NB4 (cell line): Measurements from ENCODE around the gene C19orf38.

ENCODE experiments used
- DNase-seq: peaks from one replicate; pipeline ENCODE4 v3.0.0; 2010; ENCODE audit warnings: low read depth
- H3K4me3 ChIP-seq: one replicate; pipeline ENCODE4 v1.5.1; 2011; ENCODE audit warnings: mild to moderate bottlenecking, low read depth, low read length, moderate library complexity
- MYC ChIP-seq: IDR thresholded peaks from 2 replicates; pipeline ENCODE4 v1.6.1; 2011; ENCODE audit warnings: low read depth, low read length
- POLR2A ChIP-seq: IDR thresholded peaks from 2 replicates; pipeline ENCODE4 v1.6.1; 2011; ENCODE audit warnings: mild to moderate bottlenecking; ENCODE audit not compliant: insufficient read length; ENCODE audit errors: extremely low read depth
- TF ChIP-seq, protein P1 (sequence below): IDR thresholded peaks from 2 replicates; pipeline ENCODE4 v1.6.1; 2011; ENCODE audit warnings: low read depth, low read length
- TF ChIP-seq, protein P2 (sequence below): IDR thresholded peaks from one replicate; pipeline ENCODE4 v1.5.1; 2012; ENCODE audit warnings: low read depth, low read length

The C19orf38 gene

DNA sequence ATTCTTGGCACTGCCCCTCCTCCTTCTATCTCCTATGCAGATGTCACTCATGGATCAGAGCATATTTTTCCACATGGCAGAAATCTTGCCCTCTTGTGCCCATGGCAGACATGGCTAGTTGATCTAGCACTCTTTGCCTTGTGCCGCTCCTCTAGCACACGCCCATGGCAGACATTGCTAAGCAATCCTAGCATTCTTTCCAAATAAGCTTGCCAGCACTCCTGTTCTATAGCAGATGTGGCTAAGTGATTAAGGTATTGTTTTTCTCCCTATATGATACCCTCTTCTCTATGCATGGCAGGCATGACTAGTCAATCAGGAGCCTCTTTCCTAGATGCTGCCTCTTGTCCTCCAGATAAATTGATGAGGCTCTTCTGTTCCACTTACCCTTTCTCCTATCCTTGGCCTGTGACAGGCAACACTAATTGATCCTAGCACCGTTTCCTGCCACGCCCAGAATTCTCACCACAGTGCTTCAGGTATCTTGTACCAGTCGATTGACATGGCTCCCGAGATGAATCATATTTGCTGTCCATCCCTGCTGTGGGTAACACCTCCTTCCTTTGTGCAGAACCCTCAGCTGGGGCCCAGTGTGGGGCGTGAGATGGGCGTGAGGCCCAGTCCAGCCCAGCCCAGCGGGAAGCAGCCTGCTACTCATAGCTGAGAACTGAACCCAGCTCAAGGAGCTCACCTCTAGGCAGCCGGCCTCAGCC lies 39.1 kb upstream of the C19orf38 start:
- DNase-seq: peak; percentile 53
- H3K4me3 ChIP-seq: no peak overlapping the region
- TF ChIP-seq MYC: peak; percentile 6; the same call in 1 of the 2 replicates
- TF ChIP-seq, protein P1, sequence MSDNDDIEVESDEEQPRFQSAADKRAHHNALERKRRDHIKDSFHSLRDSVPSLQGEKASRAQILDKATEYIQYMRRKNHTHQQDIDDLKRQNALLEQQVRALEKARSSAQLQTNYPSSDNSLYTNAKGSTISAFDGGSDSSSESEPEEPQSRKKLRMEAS: no peak

DNA sequence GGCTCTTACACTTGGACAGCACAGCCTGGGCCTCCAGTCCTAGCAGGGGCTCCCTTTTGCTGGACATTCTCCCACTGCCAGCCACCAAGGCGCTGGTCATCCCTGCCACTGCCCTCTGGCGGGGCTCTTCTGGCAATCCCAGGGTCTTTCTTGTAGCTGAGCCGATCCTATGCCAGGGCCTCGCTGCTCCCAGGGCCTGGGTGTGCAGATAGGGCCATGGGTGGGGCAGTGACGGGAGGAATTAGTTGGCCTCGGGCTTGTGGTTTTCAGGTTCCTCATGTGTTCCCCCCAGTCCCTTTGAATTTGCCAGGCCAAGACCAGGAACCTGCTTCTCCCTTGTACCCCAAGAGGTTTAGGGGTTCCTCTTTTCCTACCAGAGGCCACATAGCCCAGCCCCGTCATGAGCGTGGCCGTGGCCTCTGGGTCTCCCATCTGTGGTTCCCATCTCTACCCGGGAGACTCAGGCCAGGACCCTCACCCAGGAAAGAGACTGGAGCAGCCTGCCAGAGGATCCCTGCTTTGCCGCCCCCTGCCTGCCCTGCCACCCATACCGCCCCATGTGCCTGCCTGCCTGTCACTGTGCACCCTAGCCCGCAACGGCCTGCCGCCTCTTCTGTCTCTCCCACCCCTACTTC lies 38.4 kb upstream of the C19orf38 start:
- TF ChIP-seq, protein P2, sequence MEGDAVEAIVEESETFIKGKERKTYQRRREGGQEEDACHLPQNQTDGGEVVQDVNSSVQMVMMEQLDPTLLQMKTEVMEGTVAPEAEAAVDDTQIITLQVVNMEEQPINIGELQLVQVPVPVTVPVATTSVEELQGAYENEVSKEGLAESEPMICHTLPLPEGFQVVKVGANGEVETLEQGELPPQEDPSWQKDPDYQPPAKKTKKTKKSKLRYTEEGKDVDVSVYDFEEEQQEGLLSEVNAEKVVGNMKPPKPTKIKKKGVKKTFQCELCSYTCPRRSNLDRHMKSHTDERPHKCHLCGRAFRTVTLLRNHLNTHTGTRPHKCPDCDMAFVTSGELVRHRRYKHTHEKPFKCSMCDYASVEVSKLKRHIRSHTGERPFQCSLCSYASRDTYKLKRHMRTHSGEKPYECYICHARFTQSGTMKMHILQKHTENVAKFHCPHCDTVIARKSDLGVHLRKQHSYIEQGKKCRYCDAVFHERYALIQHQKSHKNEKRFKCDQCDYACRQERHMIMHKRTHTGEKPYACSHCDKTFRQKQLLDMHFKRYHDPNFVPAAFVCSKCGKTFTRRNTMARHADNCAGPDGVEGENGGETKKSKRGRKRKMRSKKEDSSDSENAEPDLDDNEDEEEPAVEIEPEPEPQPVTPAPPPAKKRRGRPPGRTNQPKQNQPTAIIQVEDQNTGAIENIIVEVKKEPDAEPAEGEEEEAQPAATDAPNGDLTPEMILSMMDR: no peak
- TF ChIP-seq MYC (no peak), POLR2A (no peak)
- TF ChIP-seq, protein P1: no peak
- no peak overlapping the region for H3K4me3 ChIP-seq
- DNase-seq: peak; percentile 75

DNA sequence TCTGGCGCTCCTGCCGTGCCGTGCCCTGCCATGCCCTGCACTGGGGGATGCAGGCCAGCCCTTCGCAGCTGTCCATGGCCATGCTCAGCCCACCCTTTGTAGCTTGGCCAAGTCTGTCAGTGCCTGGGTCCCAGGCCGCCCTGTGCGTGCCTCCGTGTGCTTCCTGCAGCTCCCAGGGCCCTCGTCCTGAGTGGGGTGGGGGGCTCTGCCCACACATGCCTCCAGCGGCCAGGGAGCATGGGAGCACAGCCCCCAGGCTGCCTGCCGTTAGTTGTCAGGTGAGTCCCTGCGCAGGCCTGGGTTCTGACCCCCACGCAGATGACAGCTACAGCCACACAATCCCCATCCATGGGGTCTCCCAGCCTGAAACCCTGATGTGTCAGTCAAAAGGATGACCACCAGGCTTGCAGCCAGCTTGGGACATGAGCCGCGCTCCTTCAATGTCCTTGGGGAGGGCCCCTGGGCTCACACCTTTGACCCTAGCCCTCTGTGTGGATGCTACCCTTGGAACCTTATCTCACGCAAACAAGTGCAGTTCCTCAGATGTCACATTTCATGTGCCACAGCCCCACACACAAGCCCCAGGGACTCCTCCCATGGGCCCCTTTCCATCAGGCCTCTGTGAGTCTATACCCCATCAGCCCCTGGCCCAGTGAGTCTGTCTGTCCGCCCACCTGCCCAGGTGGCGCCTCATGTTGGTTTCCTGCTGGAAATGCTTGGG lies 36.7 kb upstream of the C19orf38 start:
- H3K4me3 ChIP-seq: no peak overlapping the region
- no peak for TF ChIP-seq POLR2A
- TF ChIP-seq, protein P1: no peak
- TF ChIP-seq, protein P2: no peak
- no peak for TF ChIP-seq MYC
- DNase-seq: no peak

DNA sequence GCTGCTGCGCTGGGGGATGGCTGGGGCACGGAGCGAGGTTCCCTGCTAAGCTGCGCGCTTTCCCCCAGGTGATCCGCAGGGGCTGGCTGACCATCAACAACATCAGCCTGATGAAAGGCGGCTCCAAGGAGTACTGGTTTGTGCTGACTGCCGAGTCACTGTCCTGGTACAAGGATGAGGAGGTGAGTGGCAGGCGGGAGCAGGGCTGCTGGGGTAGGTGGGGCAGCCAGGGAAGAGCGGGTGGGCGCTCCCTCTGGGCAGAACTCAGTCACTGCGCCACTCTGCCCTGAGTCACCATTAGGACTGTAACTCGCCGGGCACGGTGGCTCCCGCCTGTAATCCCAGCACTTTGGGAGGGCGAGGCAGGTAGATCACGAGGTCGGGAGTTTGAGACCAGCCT lies 36.0 kb upstream of the C19orf38 start:
- no peak overlapping the region for H3K4me3 ChIP-seq
- peak; percentile 46 for DNase-seq
- TF ChIP-seq, protein P2: no peak

DNA sequence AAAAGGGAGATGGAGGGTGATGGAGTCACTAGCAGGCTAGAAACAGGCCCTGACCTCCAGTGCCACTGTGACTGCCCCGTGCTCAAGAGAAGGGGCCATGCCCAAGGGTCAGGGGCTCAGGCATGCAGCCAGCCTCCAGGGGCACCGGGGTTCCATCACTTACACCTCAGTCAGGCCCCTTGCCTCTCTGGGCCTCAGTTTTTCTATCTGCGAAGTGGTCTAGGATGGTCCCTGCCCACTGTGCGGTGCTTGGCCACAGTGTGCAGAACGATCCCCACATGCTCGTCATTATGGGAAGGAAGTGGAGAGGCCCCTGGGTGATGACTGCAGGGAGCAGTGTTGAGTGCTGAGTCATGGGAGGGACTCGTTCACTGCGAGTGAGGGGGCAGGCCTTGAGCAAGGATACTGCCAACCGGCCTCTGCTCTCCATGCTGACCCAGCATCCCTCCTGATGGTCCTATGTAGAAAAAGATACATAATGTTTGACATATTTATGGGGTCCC lies 35.3 kb upstream of the C19orf38 start:
- DNase-seq: peak; percentile 94
- H3K4me3 ChIP-seq: no peak overlapping the region
- TF ChIP-seq, protein P2: no peak
- TF ChIP-seq, protein P1: peak; percentile 87
- TF ChIP-seq MYC: peak; percentile 86

DNA sequence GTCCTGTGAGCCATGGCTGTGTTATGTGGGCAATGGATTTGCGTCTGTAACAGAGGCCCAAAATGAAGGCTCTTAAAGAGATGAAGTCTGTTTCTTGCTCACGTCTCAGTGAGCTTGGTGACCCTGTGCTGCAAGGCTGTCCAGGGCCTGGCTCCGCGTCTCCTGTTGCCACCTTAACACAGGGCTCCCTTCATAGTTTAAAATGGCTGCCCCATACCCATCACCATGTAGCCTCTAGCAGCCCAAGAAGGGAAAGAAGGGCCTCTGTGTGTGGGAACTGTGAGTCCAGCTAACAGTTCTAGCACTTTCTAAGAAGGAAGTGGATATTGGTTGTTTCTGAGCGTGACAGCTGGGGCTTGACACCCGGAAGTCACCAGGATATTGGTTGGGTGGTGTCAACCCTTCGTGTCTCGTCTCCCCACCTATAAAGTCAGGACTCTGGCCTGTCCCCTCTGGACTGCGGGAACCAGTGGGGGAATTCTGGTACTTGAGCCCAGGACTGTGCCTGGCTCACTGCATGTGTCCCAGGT lies 33.1 kb upstream of the C19orf38 start:
- no peak overlapping the region for H3K4me3 ChIP-seq
- TF ChIP-seq POLR2A (no peak), MYC (no peak)
- TF ChIP-seq, protein P1: no peak
- TF ChIP-seq, protein P2: no peak

More for the DNA sequence above, 33.1 kb upstream of the C19orf38 start:
- DNase-seq: no peak
